HUES48 (cell line): Measurements from ENCODE around the gene AIFM2.
"Not testable (repeated sequence)": the region's sequence is repeated elsewhere in the genome, so short reads cannot be mapped to it uniquely, and the experiment has no call there.

Experiments
- H3K27ac ChIP-seq: one replicate; pipeline ENCODE4 v1.7.0; 2013; ENCODE audit warnings: low read depth, low read length, inconsistent platforms
- H3K27me3 ChIP-seq: 2 replicates; pipeline ENCODE4 v1.6.1; 2013; ENCODE audit warnings: mild to moderate bottlenecking, low read length; ENCODE audit not compliant: control insufficient read depth, insufficient read depth
- H3K36me3 ChIP-seq: 2 replicates; pipeline ENCODE4 v1.6.1; 2013; ENCODE audit warnings: low read length; ENCODE audit not compliant: control insufficient read depth, insufficient read depth
- H3K4me1 ChIP-seq: 2 replicates; pipeline ENCODE4 v1.6.1; 2013; ENCODE audit warnings: mild to moderate bottlenecking, low read length; ENCODE audit not compliant: control insufficient read depth, insufficient read depth
- H3K4me3 ChIP-seq: 2 replicates; pipeline ENCODE4 v1.5.1; 2013; ENCODE audit warnings: mild to moderate bottlenecking, low read depth, low read length
- H3K9ac ChIP-seq: 2 replicates; pipeline ENCODE4 v1.6.1; 2013; ENCODE audit warnings: mild to moderate bottlenecking, low read depth, low read length, moderate library complexity
- H3K9me3 ChIP-seq: 2 replicates; pipeline ENCODE4 v1.6.1; 2013; ENCODE audit warnings: low read length; ENCODE audit not compliant: control insufficient read depth, insufficient read depth

AIFM2 gene

DNA sequence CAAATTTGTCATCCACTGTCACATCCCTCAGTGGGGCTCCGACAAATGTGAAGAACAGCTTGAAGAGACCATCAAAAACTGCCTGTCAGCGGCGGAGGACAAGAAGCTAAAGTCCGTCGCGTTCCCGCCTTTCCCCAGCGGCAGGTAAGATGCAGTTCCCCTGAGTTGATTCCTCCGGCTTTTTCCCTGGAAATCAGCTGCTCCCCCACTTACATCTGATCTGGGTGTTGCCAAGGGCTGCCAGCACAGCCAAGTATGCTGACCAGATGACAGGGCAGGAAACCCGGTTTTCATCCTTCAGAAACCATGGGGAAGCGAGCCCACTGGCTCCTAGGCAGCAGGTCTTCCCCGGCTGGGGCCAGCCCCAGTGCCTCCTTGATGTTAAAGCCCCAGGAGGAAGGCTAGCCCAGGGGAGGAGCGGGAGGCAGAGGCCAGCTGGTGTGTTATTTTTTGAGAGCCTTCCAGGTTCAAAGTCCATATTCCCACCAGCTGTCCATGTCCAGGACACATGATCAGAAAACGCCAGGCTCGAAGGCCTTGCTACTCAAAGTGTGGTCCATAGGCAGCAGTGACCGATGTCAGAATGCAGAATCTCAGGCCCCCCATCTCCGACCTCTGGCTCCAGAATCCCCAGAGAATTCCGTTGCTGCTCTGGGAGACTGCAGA lies 23.4 kb downstream of the AIFM2 start:
- H3K27ac ChIP-seq, result no peak overlapping the region
- no peak overlapping the region for H3K9ac ChIP-seq
- H3K4me3 ChIP-seq, result no peak overlapping the region
- H3K36me3 ChIP-seq, result peaks cover 17% of the 10 kb centered on the region; the same call in 1 of the 2 replicates
- no peaks in the 10 kb centered on the region for H3K4me1 ChIP-seq
- H3K27me3 ChIP-seq, result no peaks in the 10 kb centered on the region
- no peaks in the 10 kb centered on the region for H3K9me3 ChIP-seq

DNA sequence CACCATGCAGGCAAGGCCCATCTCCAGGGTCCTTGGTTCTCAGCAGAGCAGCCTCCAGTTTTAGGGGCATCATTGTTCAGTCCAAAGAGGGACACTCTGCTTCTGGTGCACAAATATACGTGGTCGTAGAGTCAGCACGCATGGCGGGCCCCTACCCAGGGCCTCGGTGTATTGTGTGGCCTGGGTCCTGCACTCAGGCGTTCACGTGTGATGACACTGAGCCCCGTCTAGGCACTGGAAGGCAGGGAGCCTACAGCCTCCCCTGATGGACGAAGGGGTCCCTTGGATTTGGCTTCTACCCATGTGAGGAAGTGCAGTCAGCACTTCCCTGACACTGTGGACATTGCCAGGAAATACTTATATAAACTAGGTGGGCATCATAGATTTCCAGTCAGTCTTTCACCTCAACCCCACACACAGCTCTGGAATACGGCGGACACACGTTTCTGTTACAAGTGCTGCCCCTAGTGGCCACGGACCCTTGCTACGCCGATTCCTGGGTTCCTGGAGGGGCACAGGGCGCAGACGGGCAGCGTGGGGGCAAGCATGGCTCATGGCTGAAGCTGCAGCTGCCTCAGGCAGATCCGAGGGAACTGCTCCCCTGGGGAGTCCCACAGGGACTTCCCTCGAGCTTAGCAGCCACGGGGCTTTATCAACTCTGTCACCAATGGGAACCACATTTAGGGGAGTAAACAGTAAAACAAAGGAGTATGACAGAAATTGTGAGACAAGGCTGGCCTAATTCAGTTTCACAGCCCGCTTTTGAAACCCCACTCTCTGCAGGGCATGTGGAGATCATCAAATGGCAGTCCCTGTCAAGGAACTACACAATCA lies 25.4 kb downstream of the AIFM2 start:
- Histone ChIP-seq H3K4me3 (no peak overlapping the region), H3K9ac (no peak overlapping the region), H3K9me3 (no peaks in the 10 kb centered on the region), H3K27ac (no peak overlapping the region), H3K36me3 (peaks cover 9% of the 10 kb centered on the region; the same call in 1 of the 2 replicates), H3K4me1 (no peaks in the 10 kb centered on the region), H3K27me3 (no peaks in the 10 kb centered on the region)

- H3K9me3 ChIP-seq, result no peaks in the 10 kb centered on the region
- no peak overlapping the region for H3K9ac ChIP-seq
- H3K4me3 ChIP-seq, result no peak overlapping the region
- H3K27ac ChIP-seq, result no peak overlapping the region
- no peaks in the 10 kb centered on the region for H3K4me1 ChIP-seq
- peaks cover 16% of the 10 kb centered on the region for H3K36me3 ChIP-seq
- no peaks in the 10 kb centered on the region for H3K27me3 ChIP-seq
These were observed 31.0 kb downstream of the AIFM2 start for GRCh38 chr10:70101668-70102067.

- H3K9ac ChIP-seq, H3K27me3 ChIP-seq, H3K4me3 ChIP-seq, H3K4me1 ChIP-seq, H3K27ac ChIP-seq, H3K9me3 ChIP-seq: not testable (repeated sequence)
- peaks cover 16% of the 10 kb centered on the region for H3K36me3 ChIP-seq
These were observed 31.5 kb downstream of the AIFM2 start for GRCh38 chr10:70101068-70101562.

DNA sequence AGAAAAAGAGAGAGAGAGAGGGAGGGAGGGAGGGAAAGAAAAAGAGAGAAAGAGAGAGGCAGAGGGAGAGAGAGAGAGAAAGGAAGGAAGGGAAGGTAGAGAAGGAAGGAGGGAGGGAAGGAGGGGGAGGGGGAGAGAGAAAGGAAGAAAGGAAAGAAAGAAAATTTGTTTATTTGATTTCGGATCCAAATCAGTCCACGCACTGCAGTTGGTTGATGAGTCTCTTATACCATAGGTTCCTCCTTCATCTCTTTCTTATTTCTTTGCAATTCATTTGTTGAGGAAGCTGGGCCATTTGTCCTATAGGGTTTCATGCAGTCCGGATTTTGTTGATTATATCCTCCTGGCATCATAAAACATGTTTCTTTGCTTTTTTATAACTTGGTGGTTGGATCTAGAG lies 34.4 kb downstream of the AIFM2 start:
- Histone ChIP-seq H3K27me3 (no peaks in the 10 kb centered on the region), H3K4me1 (no peaks in the 10 kb centered on the region), H3K9ac (no peak overlapping the region), H3K4me3 (no peak overlapping the region), H3K36me3 (peaks cover 36% of the 10 kb centered on the region), H3K9me3 (no peaks in the 10 kb centered on the region), H3K27ac (no peak overlapping the region)

GRCh38 chr10:70097459-70097858 lies 35.2 kb downstream of the AIFM2 start:
- no peak overlapping the region for H3K4me3 ChIP-seq
- no peaks in the 10 kb centered on the region for H3K4me1 ChIP-seq
- H3K9ac ChIP-seq, result no peak overlapping the region
- H3K27ac ChIP-seq, result no peak overlapping the region
- H3K27me3 ChIP-seq, result no peaks in the 10 kb centered on the region
- peaks cover 43% of the 10 kb centered on the region for H3K36me3 ChIP-seq
- H3K9me3 ChIP-seq, result no peaks in the 10 kb centered on the region

GRCh38 chr10:70096705-70097420 lies 35.8 kb downstream of the AIFM2 start:
- Histone ChIP-seq H3K4me1 (no peaks in the 10 kb centered on the region), H3K27ac (no peak overlapping the region), H3K9ac (no peak overlapping the region), H3K27me3 (no peaks in the 10 kb centered on the region), H3K9me3 (no peaks in the 10 kb centered on the region), H3K4me3 (no peak overlapping the region), H3K36me3 (peaks cover 47% of the 10 kb centered on the region)

GRCh38 chr10:70096016-70096704 lies 36.5 kb downstream of the AIFM2 start:
- Histone ChIP-seq H3K9me3 (no peaks in the 10 kb centered on the region), H3K9ac (no peak overlapping the region), H3K4me1 (no peaks in the 10 kb centered on the region), H3K27ac (no peak overlapping the region), H3K36me3 (peaks cover 50% of the 10 kb centered on the region), H3K27me3 (no peaks in the 10 kb centered on the region), H3K4me3 (no peak overlapping the region)

GRCh38 chr10:70094250-70094649 lies 38.4 kb downstream of the AIFM2 start:
- Histone ChIP-seq H3K36me3 (peaks cover 40% of the 10 kb centered on the region), H3K27ac (no peak overlapping the region), H3K4me3 (no peak overlapping the region), H3K9me3 (no peaks in the 10 kb centered on the region), H3K4me1 (no peaks in the 10 kb centered on the region), H3K9ac (no peak overlapping the region), H3K27me3 (no peaks in the 10 kb centered on the region)

GRCh38 chr10:70093335-70093944 lies 39.2 kb downstream of the AIFM2 start:
- H3K9me3 ChIP-seq, result no peaks in the 10 kb centered on the region
- H3K4me3 ChIP-seq, result no peak overlapping the region
- H3K4me1 ChIP-seq, result no peaks in the 10 kb centered on the region
- H3K9ac ChIP-seq, result no peak overlapping the region
- peaks cover 34% of the 10 kb centered on the region for H3K36me3 ChIP-seq
- no peaks in the 10 kb centered on the region for H3K27me3 ChIP-seq
- H3K27ac ChIP-seq, result no peak overlapping the region
